ENCODE data around the gene DDX25. TPM values are rescaled to one million over a fixed set of nuclear protein-coding genes. Genes with fewer than 3 reads are reported as not detected.

The DDX25 gene
- total and polyA plus RNA-seq, 2 of the 8 experiments (the other 6 are each of a cell fraction or from before 2014, with no cell fraction given) = 17.6 to 17.9 TPM

GRCh38 chr11:125951731-125952130 is 47.4 kb downstream of the DDX25 start (continued):
- TF ChIP-seq HDAC2 (IDR thresholded peaks at IDR 0.05; ENCODE audit: borderline replicate concordance in 1 of 2, low read depth in 2 of 2, low read length in 2 of 2) = no peak
- TF ChIP-seq BCL11A (IDR thresholded peaks at IDR 0.05; ENCODE audit: low read depth in 2 of 2, low read length in 2 of 2) = no peak
- no peak for TF ChIP-seq RXRA (IDR thresholded peaks at IDR 0.05; ENCODE audit: insufficient read depth, low read depth, low read length)
- no peak for TF ChIP-seq SIRT6 (IDR thresholded peaks at IDR 0.05; ENCODE audit: low read length)
- TF ChIP-seq EP300 (IDR thresholded peaks at IDR 0.05; ENCODE audit: borderline replicate concordance in 1 of 2, low read depth in 2 of 2, low read length in 2 of 2) = no peak
